ENCODE results near the gene LHFPL4. TPM values are rescaled to one million over a fixed set of nuclear protein-coding genes. Genes with fewer than 3 reads are reported as not detected.
"Not testable (repeated sequence)": the region's sequence is repeated elsewhere in the genome, so short reads cannot be mapped to it uniquely, and the experiment has no call there.

The LHFPL4 gene
- total and polyA plus RNA-seq, 2 experiments from 2014 or later = 0.19 TPM; not detected in 1

GRCh38 chr3:9563851-9564250, 10.2 kb upstream of the LHFPL4 start:
- Histone ChIP-seq H3K27ac (no peak overlapping the region), H3K9ac (no peak overlapping the region)

GRCh38 chr3:9560056-9560455, 6.4 kb upstream of the LHFPL4 start:
- H3K4me2 ChIP-seq (ENCODE audit: unreplicated experiment); H3K9ac ChIP-seq; H3K27ac ChIP-seq; H3F3A ChIP-seq (ENCODE audit: insufficient read depth); H2AFZ ChIP-seq; H3K79me2 ChIP-seq (ENCODE audit: insufficient read depth); DNase-seq; H3K4me1 ChIP-seq (ENCODE audit: insufficient read depth); H3K4me3 ChIP-seq; H3K9me3 ChIP-seq (ENCODE audit: low read depth); H3K36me3 ChIP-seq (ENCODE audit: low read depth); H4K20me1 ChIP-seq (ENCODE audit: insufficient read depth); in situ Hi-C loops (cut with MboI); H3K9me2 ChIP-seq (ENCODE audit: insufficient read depth): not testable (repeated sequence)
- peaks cover 13% of the 10 kb centered on the region for H3K27me3 ChIP-seq (replicated peaks; ENCODE audit: insufficient read depth)
- WGBS, 2 experiments (ENCODE audit: low coverage in 1 of 2, low lambda C conversion rate in 2 of 2, missing lambda C conversion rate in 2 of 2) = 75 to 81% methylated on average over 10 to 24 of the region's 24 CpGs

More at GRCh38 chr3:9563851-9564250, 10.2 kb upstream of the LHFPL4 start:
- no peak overlapping the region for H3K4me2 ChIP-seq (ENCODE audit: unreplicated experiment)
- TF ChIP-seq EZH2phosphoT487 (IDR thresholded peaks at IDR 0.05; ENCODE audit: insufficient read depth, low read depth) (no peak), EZH2 (IDR thresholded peaks at IDR 0.05; ENCODE audit: insufficient read depth, poor library complexity, severe bottlenecking) (no peak)
- no peaks in the 10 kb centered on the region for H3F3A ChIP-seq (ENCODE audit: insufficient read depth)
- no peaks in the 10 kb centered on the region for H4K20me1 ChIP-seq (ENCODE audit: insufficient read depth)
- no peaks in the 10 kb centered on the region for H3K9me3 ChIP-seq (ENCODE audit: low read depth)
- no peaks in the 10 kb centered on the region for H3K36me3 ChIP-seq (ENCODE audit: low read depth)
- no peak overlapping the region for H2AFZ ChIP-seq
- DNase-seq = no peak
- H3K79me2 ChIP-seq (ENCODE audit: insufficient read depth) = no peaks in the 10 kb centered on the region
- 21 to 25% methylated on average over 5 of the region's 5 CpGs for WGBS, 2 experiments (ENCODE audit: low coverage in 1 of 2, low lambda C conversion rate in 2 of 2, missing lambda C conversion rate in 2 of 2)
- no peaks in the 10 kb centered on the region for H3K9me2 ChIP-seq (ENCODE audit: insufficient read depth)
- H3K27me3 ChIP-seq (replicated peaks; ENCODE audit: insufficient read depth) = peaks cover 6% of the 10 kb centered on the region; the same call in 1 of the 2 replicates
- no peak overlapping the region for H3K4me3 ChIP-seq
- in situ Hi-C loops (cut with MboI) = no loop called here
- H3K4me1 ChIP-seq (ENCODE audit: insufficient read depth) = no peaks in the 10 kb centered on the region

GRCh38 chr3:9553948-9554513, 409 bp upstream of the LHFPL4 start:
- Histone ChIP-seq H3K9ac (no peak overlapping the region), H3K79me2 (ENCODE audit: insufficient read depth) (no peaks in the 10 kb centered on the region), H3K36me3 (ENCODE audit: low read depth) (no peaks in the 10 kb centered on the region), H3K4me2 (ENCODE audit: unreplicated experiment) (no peak overlapping the region), H3K27ac (no peak overlapping the region), H2AFZ (no peak overlapping the region), H3K27me3 (replicated peaks; ENCODE audit: insufficient read depth) (peaks cover 9% of the 10 kb centered on the region), H3K9me3 (ENCODE audit: low read depth) (no peaks in the 10 kb centered on the region), H3K9me2 (ENCODE audit: insufficient read depth) (no peaks in the 10 kb centered on the region), H3K4me1 (ENCODE audit: insufficient read depth) (no peaks in the 10 kb centered on the region), H3K4me3 (no peak overlapping the region), H4K20me1 (ENCODE audit: insufficient read depth) (no peaks in the 10 kb centered on the region), H3F3A (ENCODE audit: insufficient read depth) (no peaks in the 10 kb centered on the region)
- DNase-seq = no peak
- 22 to 24% methylated on average over 11 to 12 of the region's 12 CpGs for WGBS, 2 experiments (ENCODE audit: low coverage in 1 of 2, low lambda C conversion rate in 2 of 2, missing lambda C conversion rate in 2 of 2)
- in situ Hi-C loops (cut with MboI) = no loop called here
- no peak for TF ChIP-seq EZH2 (IDR thresholded peaks at IDR 0.05; ENCODE audit: insufficient read depth, poor library complexity, severe bottlenecking)
- TF ChIP-seq EZH2phosphoT487 (IDR thresholded peaks at IDR 0.05; ENCODE audit: insufficient read depth, low read depth) = no peak

- Histone ChIP-seq H3K9me3 (ENCODE audit: low read depth) (no peaks in the 10 kb centered on the region), H3K27ac (no peak overlapping the region), H3F3A (ENCODE audit: insufficient read depth) (no peaks in the 10 kb centered on the region), H3K9ac (no peak overlapping the region), H2AFZ (no peak overlapping the region), H4K20me1 (ENCODE audit: insufficient read depth) (no peaks in the 10 kb centered on the region), H3K27me3 (replicated peaks; ENCODE audit: insufficient read depth) (peaks cover 9% of the 10 kb centered on the region), H3K4me1 (ENCODE audit: insufficient read depth) (no peaks in the 10 kb centered on the region), H3K4me3 (no peak overlapping the region), H3K36me3 (ENCODE audit: low read depth) (no peaks in the 10 kb centered on the region), H3K79me2 (ENCODE audit: insufficient read depth) (no peaks in the 10 kb centered on the region), H3K4me2 (ENCODE audit: unreplicated experiment) (no peak overlapping the region), H3K9me2 (ENCODE audit: insufficient read depth) (no peaks in the 10 kb centered on the region)
- TF ChIP-seq EZH2phosphoT487 (IDR thresholded peaks at IDR 0.05; ENCODE audit: insufficient read depth, low read depth) (no peak), EZH2 (IDR thresholded peaks at IDR 0.05; ENCODE audit: insufficient read depth, poor library complexity, severe bottlenecking) (no peak)
- in situ Hi-C loops (cut with MboI) = no loop called here
- WGBS, 2 experiments (ENCODE audit: low coverage in 1 of 2, low lambda C conversion rate in 2 of 2, missing lambda C conversion rate in 2 of 2) = 9 to 10% methylated on average over 36 to 57 of the region's 57 CpGs
- peak; percentile 58 for DNase-seq
These were observed 1.2 kb downstream of the LHFPL4 start for GRCh38 chr3:9552252-9552999.
